Stimulated activated CD8-positive, alpha-beta memory T cell treated with anti-CD3 and anti-CD28 coated beads, Interleukin-15, amount 100 ng/mL, for 4 hours (primary cell): ENCODE results near the gene PDGFB.

Source experiments
- DNase-seq, 2 donors: peaks; one replicate each; pipeline ENCODE4 v3.0.0-alpha.2; 2020; ENCODE audit warnings: low read depth in 2 of 2

PDGFB gene

GRCh38 chr22:39277142-39277607 lies 32.4 kb upstream of the PDGFB start:
- no peak for DNase-seq

- DNase-seq: no peak
Observed at GRCh38 chr22:39276440-39277141, 31.8 kb upstream of the PDGFB start.

GRCh38 chr22:39275814-39276439 lies 31.1 kb upstream of the PDGFB start:
- DNase-seq: no peak

- DNase-seq: no peak
Observed at GRCh38 chr22:39273950-39274887, 29.4 kb upstream of the PDGFB start.

GRCh38 chr22:39270792-39271191 lies 26.0 kb upstream of the PDGFB start:
- DNase-seq: no peak

- DNase-seq: no peak
Observed at GRCh38 chr22:39270280-39270679, 25.5 kb upstream of the PDGFB start.

- DNase-seq: no peak
Observed at GRCh38 chr22:39269095-39269790, 24.5 kb upstream of the PDGFB start.

GRCh38 chr22:39268645-39269044 lies 23.9 kb upstream of the PDGFB start:
- no peak for DNase-seq

GRCh38 chr22:39267974-39268373 lies 23.2 kb upstream of the PDGFB start:
- DNase-seq: no peak

- no peak for DNase-seq
Observed at GRCh38 chr22:39266398-39267030, 21.7 kb upstream of the PDGFB start.

GRCh38 chr22:39265143-39265886 lies 20.5 kb upstream of the PDGFB start:
- DNase-seq: no peak

GRCh38 chr22:39264349-39265038 lies 19.7 kb upstream of the PDGFB start:
- no peak for DNase-seq

- no peak for DNase-seq
Observed at GRCh38 chr22:39263626-39264348, 19.0 kb upstream of the PDGFB start.

- DNase-seq: no peak
Observed at GRCh38 chr22:39259666-39260065, 14.9 kb upstream of the PDGFB start.

- DNase-seq: no peak
Observed at GRCh38 chr22:39257901-39258475, 13.2 kb upstream of the PDGFB start.

GRCh38 chr22:39256979-39257378 lies 12.2 kb upstream of the PDGFB start:
- no peak for DNase-seq

- DNase-seq: no peak
Observed at GRCh38 chr22:39256186-39256552, 11.4 kb upstream of the PDGFB start.

- no peak for DNase-seq
Observed at GRCh38 chr22:39255449-39256185, 10.8 kb upstream of the PDGFB start.
